Liver (tissue), 2 donors: ENCODE results near the gene CABP4.

Experiments used
- CTCF ChIP-seq: fragments of 150-350 bp; IDR thresholded peaks from 2 replicates; pipeline ENCODE4 v1.5.1; 2017; ENCODE audit warnings: improper control_type of control experiment, low read depth, low read length; ENCODE audit not compliant: missing input control
- REST ChIP-seq: IDR thresholded peaks from 2 replicates; pipeline ENCODE4 v1.6.1; 2016; ENCODE audit warnings: antibody characterized with exemption, mild to moderate bottlenecking
- ZBTB33 ChIP-seq: IDR thresholded peaks from 2 replicates; pipeline ENCODE4 v1.6.1; 2016; ENCODE audit warnings: antibody characterized with exemption
- donor health status: healthy.

DNA sequence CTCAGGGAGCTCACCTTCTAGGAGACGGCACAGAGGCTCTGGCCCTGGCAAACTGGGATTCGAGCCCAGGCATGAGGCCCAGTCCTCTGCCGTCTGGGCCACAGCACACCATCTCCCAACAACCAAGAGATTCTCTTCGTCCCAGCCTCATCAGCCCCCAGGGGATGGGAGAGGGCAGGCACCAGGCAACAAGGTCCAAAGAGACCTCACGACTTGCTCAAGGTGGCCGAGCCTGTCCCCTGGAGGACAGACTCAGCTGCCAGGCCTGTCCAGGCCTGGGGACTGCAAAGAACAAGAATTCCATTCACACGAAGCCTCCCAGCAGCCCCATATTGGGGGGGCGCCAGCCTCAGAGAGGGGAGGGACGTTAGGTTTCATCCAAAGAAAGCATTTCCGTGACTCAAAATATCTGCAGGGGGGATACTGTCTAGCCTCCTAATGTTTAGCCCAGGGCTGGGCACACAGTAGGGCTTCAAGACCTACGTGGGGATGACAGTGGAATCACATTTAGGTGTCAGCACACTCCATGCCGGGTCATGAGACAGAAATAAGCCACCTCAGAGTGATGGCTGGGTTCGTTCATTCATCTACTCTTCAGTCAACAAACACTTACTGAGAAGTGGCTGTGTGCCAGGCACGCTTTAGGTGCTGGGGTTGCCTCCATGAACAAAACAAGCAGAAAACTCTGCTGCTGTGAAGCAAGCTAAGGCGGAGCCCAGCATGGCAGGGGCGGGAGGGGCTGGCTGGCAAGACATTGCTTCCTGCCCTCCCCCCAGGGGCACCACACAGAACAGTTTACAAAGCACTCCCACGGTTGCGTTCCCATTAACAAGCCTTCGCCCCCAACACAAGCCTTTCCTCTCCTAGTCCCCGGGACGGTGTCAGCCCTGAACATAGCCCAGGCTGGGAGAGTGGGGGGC is 38.5 kb upstream of the CABP4 start:
- TF ChIP-seq REST (no peak), ZBTB33 (no peak), CTCF (no peak)
